Measurements from ENCODE around the gene PHLDB2.

The PHLDB2 gene

DNA sequence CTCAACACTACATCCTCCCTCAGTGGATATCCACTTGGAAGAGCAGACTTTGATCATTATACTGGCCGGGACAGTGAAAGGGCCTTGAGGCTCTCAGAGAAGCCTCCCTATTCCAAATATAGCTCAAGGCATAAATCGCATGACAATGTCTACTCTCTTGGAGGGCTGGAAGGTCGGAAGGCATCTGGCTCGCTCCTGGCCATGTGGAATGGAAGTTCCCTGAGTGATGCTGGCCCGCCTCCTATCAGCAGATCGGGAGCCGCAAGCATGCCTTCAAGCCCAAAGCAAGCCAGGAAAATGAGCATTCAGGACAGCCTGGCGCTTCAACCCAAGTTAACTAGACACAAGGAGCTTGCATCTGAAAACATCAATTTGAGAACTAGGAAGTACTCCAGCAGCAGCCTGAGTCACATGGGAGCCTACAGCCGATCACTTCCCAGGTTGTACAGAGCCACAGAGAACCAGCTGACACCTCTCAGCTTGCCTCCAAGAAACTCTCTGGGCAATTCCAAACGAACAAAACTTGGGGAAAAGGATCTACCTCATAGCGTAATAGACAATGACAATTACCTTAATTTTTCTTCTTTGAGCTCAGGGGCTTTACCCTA, 25.4 kb downstream of the PHLDB2 start:
- DNase-seq (ENCODE audit: low read depth) = no peak

DNA sequence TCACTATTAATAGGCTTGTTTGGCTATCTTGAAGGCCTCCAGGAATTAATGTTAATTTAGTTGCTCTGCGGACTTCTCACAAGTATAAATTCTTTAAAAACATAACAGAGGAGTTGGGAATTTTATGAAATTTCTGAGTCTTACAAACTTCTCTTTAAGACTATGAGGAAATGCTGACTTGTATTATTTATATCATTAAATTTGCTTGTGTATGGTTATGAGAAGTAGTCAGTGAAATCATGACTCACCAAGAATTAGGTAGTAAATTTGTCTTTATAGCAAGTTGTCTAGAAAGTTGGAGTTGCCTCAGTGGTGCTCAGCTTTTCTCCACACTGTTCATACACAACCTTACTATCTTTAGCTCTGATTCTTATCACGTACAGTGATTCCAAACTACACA, 26.5 kb downstream of the PHLDB2 start:
- DNase-seq (ENCODE audit: low read depth) = no peak

DNA sequence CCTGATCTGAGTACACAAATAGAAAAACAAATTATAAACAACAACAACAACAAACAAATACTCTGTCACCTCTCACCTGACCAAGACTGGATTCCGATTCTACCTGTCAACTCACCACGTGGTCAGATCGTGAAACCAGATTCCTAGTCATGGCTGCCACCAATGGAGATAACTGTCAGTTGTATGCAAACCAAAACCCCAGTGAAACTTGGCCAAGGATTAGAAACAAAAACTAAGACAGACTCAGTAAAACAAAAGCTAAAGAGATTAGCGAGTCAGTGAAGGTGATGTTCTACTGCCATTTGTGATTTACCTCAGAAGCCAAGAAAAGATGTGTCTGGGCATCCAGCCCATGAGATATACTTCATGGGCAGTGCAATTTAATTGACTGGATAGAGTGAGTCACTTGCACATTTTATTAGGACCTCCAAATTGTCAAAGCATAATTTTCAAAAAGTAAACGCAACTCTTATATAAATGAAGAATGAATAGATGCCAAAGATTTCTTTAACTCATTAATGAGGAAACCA, 31.1 kb downstream of the PHLDB2 start:
- no peak for DNase-seq (ENCODE audit: low read depth)

DNA sequence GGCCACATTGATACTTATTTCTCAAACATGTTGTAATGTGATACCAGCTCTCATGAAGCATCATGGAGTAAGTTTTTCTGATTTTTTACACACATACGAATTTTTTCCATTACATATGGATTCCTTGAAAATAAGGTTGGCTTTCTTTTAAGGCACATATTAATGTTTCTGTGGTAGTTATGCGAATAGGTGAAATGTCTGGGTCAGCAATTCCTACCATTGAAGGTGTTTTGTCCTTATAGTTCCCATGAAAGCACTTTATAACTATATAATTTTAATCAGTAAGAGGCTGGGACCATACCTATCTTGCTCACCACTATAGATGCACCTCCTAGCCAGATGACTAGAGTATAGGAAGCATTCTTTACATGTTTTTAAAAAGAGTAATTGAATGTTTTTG, 33.0 kb downstream of the PHLDB2 start:
- no peak for DNase-seq (ENCODE audit: low read depth)

DNA sequence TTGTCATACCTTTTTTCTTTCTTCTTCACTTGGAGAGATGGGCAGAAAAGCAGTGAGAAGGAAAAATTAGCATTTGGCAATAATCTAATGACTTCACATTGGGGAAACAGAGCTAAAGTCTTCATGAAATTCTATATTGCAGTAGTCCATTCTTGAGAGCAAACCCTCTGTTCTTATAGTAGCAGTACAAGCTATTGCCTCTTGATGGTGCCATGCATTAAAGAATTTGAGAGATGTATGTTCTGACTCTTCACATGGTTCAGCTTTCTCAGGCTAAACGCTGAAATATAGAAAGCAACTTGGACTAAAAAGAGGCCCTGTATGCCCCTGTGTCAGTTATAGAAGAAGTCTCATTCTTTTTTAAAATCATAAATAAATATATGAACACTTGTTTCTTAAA, 36.0 kb downstream of the PHLDB2 start:
- no peak for DNase-seq (ENCODE audit: low read depth)

DNA sequence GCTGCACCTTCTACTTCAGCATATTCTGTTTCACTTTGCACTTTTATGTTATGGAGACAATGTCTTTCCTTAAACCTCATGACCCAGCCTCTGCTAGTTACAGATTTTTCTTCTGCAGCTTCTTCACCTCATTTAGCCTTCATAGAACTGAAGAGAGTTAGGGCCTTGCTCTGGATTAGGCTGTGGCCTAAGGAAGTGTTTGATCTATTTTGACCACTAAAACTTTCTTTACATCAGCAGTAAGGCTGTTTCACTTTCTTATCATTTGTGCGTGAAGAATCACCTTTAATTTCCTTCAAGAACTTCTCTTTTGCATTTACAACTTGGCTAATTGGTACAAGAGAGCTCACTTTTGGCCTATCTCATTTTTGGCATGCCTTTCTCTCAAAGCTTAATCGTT, 40.9 kb downstream of the PHLDB2 start:
- no peak for DNase-seq (ENCODE audit: low read depth)

DNA sequence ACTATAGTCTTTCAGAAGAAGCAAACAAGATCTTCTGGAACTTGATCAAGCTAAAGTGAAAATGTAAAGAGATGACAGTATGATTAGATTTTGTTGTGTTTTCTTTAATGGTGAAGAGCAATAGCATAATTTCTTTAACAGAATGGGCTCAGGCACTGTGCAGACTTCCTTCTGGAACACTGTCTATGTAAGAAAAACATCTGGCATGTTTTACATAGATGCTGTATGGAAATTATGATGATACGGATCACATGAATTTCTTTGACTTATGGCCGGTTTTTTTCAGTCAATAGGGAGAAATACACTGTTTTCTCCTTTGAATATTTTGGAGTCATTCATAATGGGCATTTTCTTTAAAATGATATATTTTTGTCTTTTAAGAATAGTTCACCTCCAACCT, 42.6 kb downstream of the PHLDB2 start:
- DNase-seq (ENCODE audit: low read depth) = no peak

DNA sequence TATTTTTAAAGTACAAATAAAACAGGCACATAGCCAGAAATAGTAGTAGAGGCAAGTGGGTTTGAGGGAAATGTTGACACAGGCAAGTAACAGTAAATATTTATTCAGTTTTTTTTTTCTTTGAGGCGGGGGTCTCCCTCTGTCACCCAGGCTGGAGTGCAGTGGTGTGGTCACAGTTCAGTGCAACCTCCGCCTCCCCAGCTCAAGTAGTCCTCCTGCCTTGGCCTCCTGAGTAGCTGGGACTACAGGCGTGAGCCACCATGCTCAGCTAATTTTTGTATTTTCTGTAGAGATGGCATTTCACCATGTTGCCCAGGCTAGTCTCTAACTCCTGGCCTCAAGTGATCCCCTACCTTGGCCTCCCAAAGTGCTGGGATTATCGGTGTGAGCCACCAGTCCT, 43.5 kb downstream of the PHLDB2 start:
- DNase-seq (ENCODE audit: low read depth) = no peak

DNA sequence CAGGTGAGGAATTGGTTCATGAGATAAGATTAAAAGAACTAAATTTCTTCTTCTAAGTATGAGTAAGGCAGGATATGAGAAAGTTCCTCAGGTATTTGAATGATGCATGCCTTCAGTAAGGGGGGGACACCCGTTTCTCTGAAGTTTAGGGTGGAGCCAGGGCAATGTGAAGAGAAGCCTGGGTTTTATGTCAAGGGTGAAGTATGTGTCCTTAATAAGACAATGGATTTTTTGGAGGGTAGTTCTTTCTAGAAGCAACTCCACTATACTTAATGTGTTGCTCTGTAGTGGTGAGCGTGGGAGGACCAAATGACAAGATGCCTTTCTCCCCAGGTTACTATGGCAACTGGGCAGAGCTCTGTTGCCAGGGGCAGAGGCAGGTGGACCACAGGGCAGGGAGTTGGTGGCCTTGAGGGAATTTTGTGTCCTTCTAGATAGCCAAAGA, 44.0 kb downstream of the PHLDB2 start:
- DNase-seq (ENCODE audit: low read depth) = no peak

DNA sequence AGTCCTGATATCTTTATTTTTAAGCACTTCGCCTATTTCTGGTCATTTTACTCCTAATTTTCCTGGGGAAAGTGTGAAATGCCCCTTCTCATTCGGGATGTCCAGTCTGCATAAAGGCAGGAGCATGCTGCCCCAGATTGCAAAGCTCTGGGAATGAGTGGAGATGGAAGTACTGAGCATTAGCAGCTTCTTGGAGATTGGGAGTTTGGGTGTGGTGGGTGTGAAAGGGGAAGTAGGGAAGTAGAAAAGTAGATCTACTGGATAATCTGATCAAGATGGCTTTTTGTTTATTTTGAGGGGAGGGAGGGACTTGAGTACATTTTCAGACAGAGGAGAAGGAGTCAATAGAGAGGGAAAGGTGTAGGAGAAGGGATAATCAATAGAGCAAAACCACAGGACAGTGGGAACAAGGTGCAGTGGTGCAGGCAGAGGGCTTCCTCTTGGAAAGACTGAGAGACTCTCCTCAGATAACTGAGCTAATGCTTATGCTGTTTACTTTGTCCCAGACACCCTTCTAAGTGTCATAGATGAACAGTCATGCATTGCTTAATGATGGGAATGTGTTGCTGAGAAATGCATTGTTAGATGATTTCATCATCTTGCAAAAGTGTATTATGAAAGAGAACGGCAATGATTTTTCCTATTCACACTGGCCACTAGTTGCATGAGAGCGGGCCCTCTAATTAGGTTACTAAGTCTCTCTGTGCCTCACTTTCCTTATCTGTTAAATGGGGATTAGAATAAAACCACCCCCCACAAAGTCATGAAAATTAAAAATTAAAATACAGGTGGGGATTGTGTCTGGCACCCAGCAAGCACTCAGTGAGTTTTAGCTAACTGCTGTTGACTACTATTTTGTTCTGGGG, 45.5 kb downstream of the PHLDB2 start:
- DNase-seq (ENCODE audit: low read depth) = no peak

DNA sequence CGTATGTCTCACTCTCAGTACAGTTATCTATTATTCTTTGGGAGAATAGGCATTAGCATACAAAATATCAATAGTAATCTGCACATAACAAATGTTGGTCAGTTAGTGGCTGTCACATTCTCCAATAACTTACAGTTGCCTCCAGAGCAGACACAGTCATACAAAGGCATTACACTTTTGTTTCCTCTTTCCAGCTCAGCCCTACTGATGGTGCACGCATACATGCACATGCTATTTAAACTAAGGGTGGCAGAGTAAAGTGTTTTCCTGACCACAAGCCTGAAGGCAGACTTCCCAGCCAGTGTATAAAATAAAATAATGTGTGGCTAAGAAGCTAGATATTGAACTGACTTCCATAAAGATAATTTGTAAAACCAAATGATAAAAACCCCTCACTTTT, 47.6 kb downstream of the PHLDB2 start:
- no peak for DNase-seq (ENCODE audit: low read depth)

DNA sequence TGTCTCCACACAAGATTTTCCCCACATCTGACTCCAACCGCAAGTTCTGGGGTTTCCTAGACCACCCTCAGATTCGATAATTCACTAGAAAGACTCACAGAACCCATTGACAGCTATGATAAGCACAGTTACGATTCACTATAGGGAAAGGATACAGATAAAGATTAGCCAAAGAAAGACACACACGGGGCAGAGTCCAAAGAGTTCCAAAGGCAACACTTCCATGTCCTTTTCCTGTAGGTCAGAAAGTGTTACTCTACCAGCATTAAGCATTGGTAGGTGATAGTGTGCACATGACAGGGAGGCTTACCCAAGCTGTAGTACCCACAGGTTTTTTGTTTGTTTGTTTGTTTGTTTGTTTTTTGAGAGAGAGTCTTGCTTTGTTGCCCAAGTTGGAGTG, 48.1 kb downstream of the PHLDB2 start:
- no peak for DNase-seq (ENCODE audit: low read depth)

DNA sequence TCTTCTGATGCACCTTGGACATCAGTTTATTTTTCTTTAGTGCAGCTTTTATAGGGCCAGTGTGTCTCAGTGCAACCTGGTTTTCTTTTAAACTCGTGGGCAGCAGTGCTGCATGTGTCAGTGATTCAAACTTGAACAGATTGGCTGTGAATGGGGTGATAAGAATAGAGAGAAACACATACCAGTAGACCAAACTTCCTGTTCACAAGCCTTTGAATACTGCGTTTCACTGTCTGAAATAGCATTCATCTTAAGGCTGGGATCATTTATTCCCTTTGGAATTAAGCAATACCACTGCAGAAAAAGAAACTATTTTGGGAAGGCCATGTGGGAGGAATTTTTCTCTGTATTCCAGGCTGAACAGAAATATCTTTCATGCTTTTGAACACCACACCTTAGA, 51.7 kb downstream of the PHLDB2 start:
- no peak for DNase-seq (ENCODE audit: low read depth)

DNA sequence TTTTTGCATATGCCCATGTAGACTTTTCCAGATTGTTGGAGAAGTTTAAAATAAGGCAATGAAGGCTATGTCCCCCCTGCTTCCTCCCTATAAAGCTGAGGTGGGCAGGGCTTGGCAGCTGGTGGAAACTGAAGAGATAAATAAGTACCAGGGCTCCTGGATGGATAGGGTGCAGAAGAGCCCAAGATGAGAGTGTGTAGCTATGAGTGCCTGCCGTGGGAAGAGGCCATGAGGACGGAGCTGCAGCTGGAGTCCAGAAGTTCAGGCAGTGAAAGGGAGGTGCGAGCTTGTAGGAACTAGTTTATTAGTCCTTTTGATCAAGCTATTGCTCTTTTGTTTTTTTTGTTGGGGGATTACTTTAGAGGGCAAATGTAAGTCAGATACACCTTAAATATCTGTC, 52.4 kb downstream of the PHLDB2 start:
- DNase-seq (ENCODE audit: low read depth) = no peak

DNA sequence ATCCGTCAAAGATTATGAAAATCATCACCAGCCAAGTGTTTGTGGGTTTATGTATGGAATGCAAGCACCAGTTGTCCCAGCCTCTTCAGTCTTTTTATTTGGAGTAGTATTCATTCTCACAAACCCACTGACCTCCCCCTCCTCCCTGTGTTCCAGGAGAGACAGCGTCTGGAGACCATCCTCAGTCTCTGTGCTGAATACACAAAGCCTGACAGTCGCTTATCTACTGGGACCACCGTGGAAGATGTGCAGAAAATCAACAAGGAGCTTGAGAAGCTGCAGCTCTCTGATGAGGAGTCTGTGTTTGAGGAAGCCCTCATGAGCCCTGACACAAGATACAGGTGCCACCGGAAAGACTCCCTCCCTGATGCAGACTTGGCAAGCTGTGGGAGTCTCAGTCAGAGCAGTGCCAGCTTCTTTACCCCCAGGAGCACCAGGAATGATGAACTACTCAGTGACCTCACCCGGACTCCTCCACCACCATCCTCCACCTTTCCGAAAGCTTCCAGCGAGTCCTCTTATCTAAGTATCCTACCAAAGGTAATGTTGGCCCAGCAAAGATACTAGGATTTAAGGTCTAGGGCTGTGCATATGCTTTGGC, 54.2 kb downstream of the PHLDB2 start:
- no peak for DNase-seq (ENCODE audit: low read depth)

DNA sequence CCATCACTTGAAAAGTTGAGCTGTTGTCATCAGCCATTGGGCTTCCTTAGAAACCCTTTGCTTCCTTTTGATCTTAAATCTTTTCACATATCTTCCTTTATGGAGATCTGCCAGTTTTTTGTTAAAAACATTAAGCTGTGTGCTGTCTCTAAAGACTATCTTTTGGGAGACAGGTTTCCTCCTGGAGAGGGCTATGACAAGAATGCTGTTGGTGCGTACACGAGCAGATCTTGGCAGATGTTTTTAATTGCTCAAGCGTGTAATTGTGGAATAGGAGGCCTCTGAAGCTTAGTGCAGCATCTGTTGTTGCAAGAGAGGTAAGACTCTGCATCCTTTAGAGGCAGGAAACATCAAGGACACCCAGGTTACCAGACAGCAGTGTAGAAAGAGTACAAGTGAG, 56.8 kb downstream of the PHLDB2 start:
- no peak for DNase-seq (ENCODE audit: low read depth)

DNA sequence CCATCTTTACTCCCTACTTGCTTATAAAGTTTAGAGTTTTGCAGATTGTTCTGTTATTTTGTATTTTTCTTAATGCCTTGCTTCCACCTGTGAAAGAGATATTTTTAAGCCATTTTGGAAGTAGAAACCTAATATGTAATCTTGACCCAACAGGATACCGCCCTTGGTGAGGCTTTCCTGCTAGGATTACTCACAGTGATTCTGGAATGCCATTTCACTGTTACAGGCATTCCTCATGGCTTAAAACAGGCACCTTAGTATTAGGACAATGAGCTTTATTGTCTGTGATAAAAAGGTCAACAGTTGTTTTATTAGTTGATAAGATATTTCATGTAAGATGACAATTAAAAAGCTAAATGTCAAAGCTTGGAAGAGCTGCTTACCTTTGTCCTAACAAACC, 58.2 kb downstream of the PHLDB2 start:
- no peak for DNase-seq (ENCODE audit: low read depth)

DNA sequence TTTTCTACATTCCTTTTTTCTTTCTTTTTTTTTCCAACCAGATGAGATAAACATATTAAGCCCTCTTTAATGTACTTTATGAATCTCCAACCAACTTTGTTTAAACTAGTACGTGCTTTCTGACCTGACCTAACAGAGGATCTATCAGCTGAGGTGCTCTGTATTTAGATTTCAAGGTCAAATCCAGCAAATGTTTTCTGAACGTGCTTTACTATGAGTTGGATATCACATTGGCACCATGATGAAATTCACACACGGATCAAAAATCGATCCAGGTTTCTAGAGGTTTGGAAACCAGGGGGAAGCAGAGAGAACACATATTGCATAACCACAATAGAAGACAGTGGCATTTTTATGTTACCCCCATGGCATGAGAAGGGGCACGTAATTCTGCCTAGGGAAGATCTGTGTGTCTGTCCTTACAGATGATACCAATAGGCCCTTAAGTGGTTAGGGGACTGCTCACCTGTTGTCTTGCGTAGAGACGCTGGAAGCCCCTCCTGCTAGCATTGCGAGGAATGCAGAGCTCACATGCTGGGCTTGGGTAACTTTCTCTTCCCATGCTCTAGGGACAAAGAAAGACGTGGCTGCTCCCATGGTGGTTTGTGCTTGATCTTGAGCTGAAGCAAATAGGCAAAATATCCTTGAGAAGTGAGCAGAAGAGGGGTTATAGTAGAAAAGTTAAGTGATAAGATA, 60.5 kb downstream of the PHLDB2 start:
- DNase-seq (ENCODE audit: low read depth) = no peak

DNA sequence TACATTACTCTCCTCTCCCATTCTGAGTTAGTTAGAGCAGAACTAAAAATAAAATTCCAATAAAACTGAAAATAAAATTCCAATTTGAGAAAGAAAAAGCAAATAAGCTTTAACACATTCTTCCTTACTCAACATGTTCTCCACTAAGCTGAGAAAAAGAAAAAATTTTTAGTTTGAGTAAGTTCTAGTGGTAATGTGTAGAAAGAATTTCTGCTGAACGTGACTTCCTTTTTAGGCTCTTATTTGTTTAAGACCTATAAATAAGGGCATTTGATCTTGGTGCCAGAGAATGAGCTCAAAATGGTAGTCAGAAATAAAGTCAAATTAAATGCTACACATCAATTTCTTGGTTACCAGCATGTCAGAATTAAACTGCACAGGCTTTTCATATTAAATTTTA, 62.1 kb downstream of the PHLDB2 start:
- no peak for DNase-seq (ENCODE audit: low read depth)

DNA sequence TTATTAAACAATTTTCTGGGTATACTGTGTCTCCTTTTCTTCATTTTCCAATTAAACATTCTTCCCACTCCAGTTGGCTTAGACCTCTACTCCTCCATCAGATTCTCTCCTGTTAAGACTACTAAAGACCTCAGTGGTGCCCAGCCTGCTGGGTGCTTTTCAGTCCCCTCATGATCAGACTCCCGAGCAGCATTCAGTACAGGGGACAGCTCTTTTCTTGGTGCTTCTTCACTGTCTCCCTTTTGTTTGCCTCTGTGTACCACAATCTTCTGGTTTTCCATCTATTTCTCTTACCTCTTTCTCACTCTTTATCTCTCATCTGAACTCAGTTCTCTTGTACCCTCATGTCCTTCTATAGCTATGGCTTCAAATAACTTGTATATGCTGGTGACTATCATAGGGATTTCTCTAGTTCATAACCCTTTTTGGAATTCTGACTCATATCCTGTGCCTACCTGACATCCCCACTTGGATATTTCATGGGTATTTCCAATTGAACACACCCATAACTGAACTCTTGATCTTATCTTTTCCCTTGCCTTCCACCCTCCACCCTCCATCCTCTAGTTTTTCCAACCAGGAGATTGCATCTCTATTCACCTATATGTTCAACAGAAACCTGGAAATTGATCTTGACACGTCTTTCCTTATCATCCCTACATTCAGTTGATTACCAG, 64.2 kb downstream of the PHLDB2 start:
- no peak for DNase-seq (ENCODE audit: low read depth)

DNA sequence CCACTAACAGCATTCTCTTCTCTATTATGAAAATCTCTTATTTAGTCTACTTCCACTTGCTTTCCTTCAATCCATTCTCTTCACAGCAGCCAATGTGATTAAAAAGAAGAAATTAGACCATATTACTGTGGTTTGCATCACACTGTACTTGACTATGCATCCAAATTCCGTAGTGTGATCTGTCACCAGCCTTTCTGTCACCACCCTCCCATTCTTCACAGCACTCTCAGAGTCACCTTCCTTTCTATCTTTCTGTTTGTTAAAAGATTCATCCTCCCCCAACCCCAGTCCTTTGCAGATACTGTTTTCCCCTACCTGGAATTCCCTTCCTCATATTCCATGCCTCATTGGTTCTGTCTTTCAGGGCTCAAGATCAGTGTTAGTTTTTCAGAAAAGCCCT, 64.7 kb downstream of the PHLDB2 start:
- DNase-seq (ENCODE audit: low read depth) = no peak

DNA sequence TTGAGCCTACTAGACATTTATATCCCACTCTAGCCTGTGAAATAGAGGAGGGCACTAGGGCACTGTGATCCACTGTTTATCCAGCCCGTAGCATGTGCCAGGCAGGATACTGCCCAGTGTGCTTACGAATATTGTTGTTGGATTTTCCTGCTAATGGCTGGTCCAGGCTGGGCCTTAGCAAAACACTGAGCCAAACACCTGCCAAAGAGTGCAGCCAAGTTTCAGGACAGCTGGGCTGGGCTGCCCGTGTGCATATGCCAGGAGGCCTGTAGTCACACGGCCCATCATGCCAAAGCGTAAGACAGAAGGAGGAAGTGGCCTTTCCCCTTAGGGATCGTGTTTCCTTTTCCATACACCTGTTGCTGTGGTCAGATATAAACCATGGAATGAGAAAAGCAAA, 65.2 kb downstream of the PHLDB2 start:
- no peak for DNase-seq (ENCODE audit: low read depth)
